ENCODE results near the gene OLFML2A. TPM values are rescaled to one million over a fixed set of nuclear protein-coding genes. Genes with fewer than 3 reads are reported as not detected.
"Not testable (repeated sequence)": the region's sequence is repeated elsewhere in the genome, so short reads cannot be mapped to it uniquely, and the experiment has no call there.

The OLFML2A gene
- 27.1 and 29.7 TPM in 2 replicates for total RNA-seq

DNA sequence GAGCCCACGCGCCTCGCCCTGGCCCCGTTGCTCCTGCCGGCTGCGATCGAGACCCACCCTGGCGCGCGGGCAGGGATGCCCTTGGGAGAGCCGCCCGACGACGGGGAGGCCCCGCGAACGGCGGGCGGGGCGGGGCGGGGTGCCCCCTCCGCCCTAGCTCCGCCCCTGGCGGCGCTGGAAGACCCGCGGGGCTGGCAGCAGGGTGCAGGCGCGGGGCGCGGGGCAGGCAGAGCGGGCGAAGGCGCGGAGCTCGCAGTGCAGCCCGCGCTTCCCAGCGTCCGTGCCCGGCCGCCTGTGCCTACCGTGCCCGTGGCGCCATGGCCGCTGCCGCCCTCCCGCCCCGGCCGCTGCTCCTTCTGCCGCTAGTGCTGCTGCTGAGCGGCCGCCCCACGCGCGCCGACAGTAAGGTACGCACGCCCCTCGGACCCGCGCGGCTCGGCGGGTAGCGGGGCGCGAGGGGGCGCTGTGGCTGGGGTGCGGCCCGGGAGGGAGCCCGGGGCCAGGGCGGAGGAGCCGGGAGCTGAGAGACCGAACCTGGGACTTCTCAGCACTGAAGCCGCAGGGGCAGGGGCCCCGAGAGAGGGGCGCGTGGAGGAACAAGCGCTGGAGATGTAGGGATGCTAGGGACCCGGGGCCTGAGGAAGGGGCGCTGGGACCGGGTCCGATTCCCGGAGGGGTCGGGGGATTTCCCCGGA lies at the start of gene OLFML2A:
OLFML2A (plus strand) TSS at position 180 of the 695 bp plus-strand sequence; CDS start at position 318, 138 bp downstream.
- H4K20me1 ChIP-seq (ENCODE audit: insufficient read depth, low read length), result no peaks in the 10 kb centered on the region
- no peak within 1 kb of the TSS for H3K27ac ChIP-seq (ENCODE audit: low read depth, low read length)
- peak; percentile 90 for DNase-seq (ENCODE audit: insufficient read length, low spot score, missing footprints)

GRCh38 chr9:124730772-124731171 lies 46.2 kb upstream of the OLFML2A start:
- H3K4me3 ChIP-seq (ENCODE audit: insufficient read depth, low read length), result no peak overlapping the region
- H3K79me2 ChIP-seq (ENCODE audit: insufficient read depth, low read length), result no peaks in the 10 kb centered on the region
- H3K4me2 ChIP-seq (ENCODE audit: insufficient read depth, low read length), result no peak overlapping the region
- no peaks in the 10 kb centered on the region for H4K20me1 ChIP-seq (ENCODE audit: insufficient read depth, low read length)
- no peaks in the 10 kb centered on the region for H3K36me3 ChIP-seq (ENCODE audit: insufficient read depth, low read length)
- no peak overlapping the region for H2AFZ ChIP-seq (ENCODE audit: low read length)
- H3K27ac ChIP-seq (ENCODE audit: low read depth, low read length), result no peak overlapping the region
- H3K4me1 ChIP-seq (ENCODE audit: insufficient read depth, low read length), result peaks cover 10% of the 10 kb centered on the region
- no peak for DNase-seq (ENCODE audit: insufficient read length, low spot score, missing footprints)
- H3K27me3 ChIP-seq (ENCODE audit: insufficient read depth, low read length), result peaks cover 3% of the 10 kb centered on the region
- H3K9me3 ChIP-seq (ENCODE audit: low read depth, low read length), result no peaks in the 10 kb centered on the region
- TF ChIP-seq, protein P1, sequence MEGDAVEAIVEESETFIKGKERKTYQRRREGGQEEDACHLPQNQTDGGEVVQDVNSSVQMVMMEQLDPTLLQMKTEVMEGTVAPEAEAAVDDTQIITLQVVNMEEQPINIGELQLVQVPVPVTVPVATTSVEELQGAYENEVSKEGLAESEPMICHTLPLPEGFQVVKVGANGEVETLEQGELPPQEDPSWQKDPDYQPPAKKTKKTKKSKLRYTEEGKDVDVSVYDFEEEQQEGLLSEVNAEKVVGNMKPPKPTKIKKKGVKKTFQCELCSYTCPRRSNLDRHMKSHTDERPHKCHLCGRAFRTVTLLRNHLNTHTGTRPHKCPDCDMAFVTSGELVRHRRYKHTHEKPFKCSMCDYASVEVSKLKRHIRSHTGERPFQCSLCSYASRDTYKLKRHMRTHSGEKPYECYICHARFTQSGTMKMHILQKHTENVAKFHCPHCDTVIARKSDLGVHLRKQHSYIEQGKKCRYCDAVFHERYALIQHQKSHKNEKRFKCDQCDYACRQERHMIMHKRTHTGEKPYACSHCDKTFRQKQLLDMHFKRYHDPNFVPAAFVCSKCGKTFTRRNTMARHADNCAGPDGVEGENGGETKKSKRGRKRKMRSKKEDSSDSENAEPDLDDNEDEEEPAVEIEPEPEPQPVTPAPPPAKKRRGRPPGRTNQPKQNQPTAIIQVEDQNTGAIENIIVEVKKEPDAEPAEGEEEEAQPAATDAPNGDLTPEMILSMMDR (IDR thresholded peaks at IDR 0.05; ENCODE audit: extremely low read depth, low read depth, low read length), result no peak

More for the DNA sequence above, at the start of gene OLFML2A:
- TF ChIP-seq, protein P1 (IDR thresholded peaks at IDR 0.05; ENCODE audit: extremely low read depth, low read depth, low read length), result peak; percentile 16
- Histone ChIP-seq H3K4me2 (ENCODE audit: insufficient read depth, low read length) (peak within 1 kb of the TSS; percentile 84), H3K36me3 (ENCODE audit: insufficient read depth, low read length) (no peaks in the 10 kb centered on the region), H3K9me3 (ENCODE audit: low read depth, low read length) (no peaks in the 10 kb centered on the region), H2AFZ (ENCODE audit: low read length) (peak within 1 kb of the TSS; percentile 47), H3K4me1 (ENCODE audit: insufficient read depth, low read length) (peaks cover 23% of the 10 kb centered on the region), H3K79me2 (ENCODE audit: insufficient read depth, low read length) (no peaks in the 10 kb centered on the region), H3K27me3 (ENCODE audit: insufficient read depth, low read length) (peaks cover 13% of the 10 kb centered on the region), H3K4me3 (ENCODE audit: insufficient read depth, low read length) (peak within 1 kb of the TSS; percentile 70)

DNA sequence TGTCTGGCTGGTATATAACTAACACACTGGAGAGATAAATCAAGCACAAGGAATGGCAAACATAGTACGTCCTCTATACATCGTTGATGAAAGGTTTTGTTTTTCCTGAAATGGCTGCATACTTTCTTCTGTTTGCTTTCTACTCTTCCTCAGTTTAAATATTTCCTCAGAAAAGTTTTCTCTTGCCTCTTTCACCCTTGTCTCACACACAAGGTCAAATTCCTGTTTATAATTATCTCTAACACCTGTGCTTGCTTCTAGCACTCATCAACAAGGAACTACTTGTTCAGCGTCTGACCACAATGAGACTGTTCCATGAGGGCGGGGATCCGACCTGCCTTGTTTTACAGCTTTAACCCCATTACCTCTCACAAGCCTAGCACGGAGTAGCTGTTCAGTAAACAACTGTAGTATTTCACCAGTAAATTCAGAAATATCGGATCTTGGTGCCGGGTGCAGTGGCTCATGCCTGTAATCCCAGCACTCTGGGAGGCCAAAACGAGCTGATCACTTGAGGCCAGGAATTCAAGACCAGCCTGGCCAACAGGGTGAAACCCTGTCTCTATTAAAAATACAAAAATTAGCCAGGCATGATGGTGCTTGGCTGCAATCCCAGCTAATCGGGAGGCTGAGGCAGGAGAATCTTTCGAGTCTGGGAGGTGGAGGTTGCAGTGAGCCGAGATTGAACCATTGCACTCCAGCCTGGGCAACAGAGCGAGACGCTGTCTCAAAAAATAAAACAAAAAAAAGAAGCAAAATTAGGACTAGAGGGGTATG lies 42.8 kb upstream of the OLFML2A start:
- peaks cover 10% of the 10 kb centered on the region for H3K4me1 ChIP-seq (ENCODE audit: insufficient read depth, low read length)
- no peak overlapping the region for H3K4me3 ChIP-seq (ENCODE audit: insufficient read depth, low read length)
- H3K27me3 ChIP-seq (ENCODE audit: insufficient read depth, low read length), result no peaks in the 10 kb centered on the region
- no peak for DNase-seq (ENCODE audit: insufficient read length, low spot score, missing footprints)
- no peak overlapping the region for H3K27ac ChIP-seq (ENCODE audit: low read depth, low read length)
- no peaks in the 10 kb centered on the region for H3K36me3 ChIP-seq (ENCODE audit: insufficient read depth, low read length)
- no peaks in the 10 kb centered on the region for H3K79me2 ChIP-seq (ENCODE audit: insufficient read depth, low read length)
- no peak overlapping the region for H2AFZ ChIP-seq (ENCODE audit: low read length)
- no peaks in the 10 kb centered on the region for H4K20me1 ChIP-seq (ENCODE audit: insufficient read depth, low read length)
- no peaks in the 10 kb centered on the region for H3K9me3 ChIP-seq (ENCODE audit: low read depth, low read length)
- TF ChIP-seq, protein P1 (IDR thresholded peaks at IDR 0.05; ENCODE audit: extremely low read depth, low read depth, low read length), result no peak
- no peak overlapping the region for H3K4me2 ChIP-seq (ENCODE audit: insufficient read depth, low read length)

GRCh38 chr9:124734741-124735083 lies 42.2 kb upstream of the OLFML2A start:
- H2AFZ ChIP-seq (ENCODE audit: low read length), result peak overlapping the region; percentile 62
- H3K36me3 ChIP-seq (ENCODE audit: insufficient read depth, low read length); H3K27ac ChIP-seq (ENCODE audit: low read depth, low read length); H3K9me3 ChIP-seq (ENCODE audit: low read depth, low read length); H3K4me3 ChIP-seq (ENCODE audit: insufficient read depth, low read length); H3K79me2 ChIP-seq (ENCODE audit: insufficient read depth, low read length); H3K27me3 ChIP-seq (ENCODE audit: insufficient read depth, low read length); DNase-seq (ENCODE audit: insufficient read length, low spot score, missing footprints); H4K20me1 ChIP-seq (ENCODE audit: insufficient read depth, low read length): not testable (repeated sequence)
- peak overlapping the region; percentile 44 for H3K4me2 ChIP-seq (ENCODE audit: insufficient read depth, low read length)
- H3K4me1 ChIP-seq (ENCODE audit: insufficient read depth, low read length), result peaks cover 10% of the 10 kb centered on the region
